ENCODE measurements around the gene BIN2.

GRCh38 chr12:51245476-51246253 lies 78.3 kb downstream of the BIN2 start:
- TF ChIP-seq CTCF (IDR thresholded peaks at IDR 0.05), result no peak
- TF ChIP-seq POLR2AphosphoS5 (IDR thresholded peaks at IDR 0.05), result no peak
- TF ChIP-seq POLR2A (IDR thresholded peaks at IDR 0.05; ENCODE audit: low read depth), result no peak
- TF ChIP-seq EP300 (IDR thresholded peaks at IDR 0.05), result no peak
